T-helper 22 cell (primary cell): ENCODE results near the gene GINS3.
"Not testable (repeated sequence)": the region's sequence is repeated elsewhere in the genome, so short reads cannot be mapped to it uniquely, and the experiment has no call there.

Experiments used
- DNase-seq: peaks from one replicate; pipeline ENCODE4 v3.0.0-alpha.2; 2020; ENCODE audit warnings: low read depth

GINS3 gene

GRCh38 chr16:58393138-58393504 is 850 bp downstream of the GINS3 start:
- no peak for DNase-seq

GRCh38 chr16:58396897-58397296 is 4.6 kb downstream of the GINS3 start:
- not testable (repeated sequence) for DNase-seq

GRCh38 chr16:58399718-58400633 is 7.7 kb downstream of the GINS3 start:
- no peak for DNase-seq

- not testable (repeated sequence) for DNase-seq
These were observed 9.0 kb downstream of the GINS3 start for GRCh38 chr16:58401305-58401704.

- DNase-seq = no peak
These were observed 10.5 kb downstream of the GINS3 start for GRCh38 chr16:58402796-58403195.

GRCh38 chr16:58409316-58409973 is 17.2 kb downstream of the GINS3 start:
- DNase-seq = no peak

GRCh38 chr16:58411336-58411735 is 19.1 kb downstream of the GINS3 start:
- no peak for DNase-seq

GRCh38 chr16:58411736-58412614 is 19.7 kb downstream of the GINS3 start:
- DNase-seq = no peak

GRCh38 chr16:58412615-58412970 is 20.3 kb downstream of the GINS3 start:
- not testable (repeated sequence) for DNase-seq

GRCh38 chr16:58413359-58413758 is 21.1 kb downstream of the GINS3 start:
- DNase-seq = no peak

GRCh38 chr16:58415003-58415402 is 22.7 kb downstream of the GINS3 start:
- DNase-seq = no peak

GRCh38 chr16:58415961-58416360 is 23.7 kb downstream of the GINS3 start:
- not testable (repeated sequence) for DNase-seq

GRCh38 chr16:58417035-58417434 is 24.8 kb downstream of the GINS3 start:
- DNase-seq = no peak

- no peak for DNase-seq
These were observed 25.3 kb downstream of the GINS3 start for GRCh38 chr16:58417600-58417999.

- DNase-seq = no peak
These were observed 25.8 kb downstream of the GINS3 start for GRCh38 chr16:58418026-58418425.

GRCh38 chr16:58418601-58419000 is 26.3 kb downstream of the GINS3 start:
- DNase-seq = no peak

- DNase-seq = no peak
These were observed 27.1 kb downstream of the GINS3 start for GRCh38 chr16:58419241-58419990.

- DNase-seq = no peak
These were observed 28.8 kb downstream of the GINS3 start for GRCh38 chr16:58421059-58421458.

GRCh38 chr16:58421529-58421928 is 29.3 kb downstream of the GINS3 start:
- DNase-seq = no peak

GRCh38 chr16:58422809-58423208 is 30.5 kb downstream of the GINS3 start:
- DNase-seq = no peak

GRCh38 chr16:58425245-58425644 is 33.0 kb downstream of the GINS3 start:
- DNase-seq = no peak
